SK-N-SH treated with all-trans-retinoic acid at 6 μM for 48 hours (cell line): ENCODE results near the gene RNASEH2C.

ENCODE experiments used
- ARNTL ChIP-seq: fragments of 450-650 bp; formaldehyde crosslinking; IDR thresholded peaks from 2 replicates; pipeline ENCODE4 v1.5.0; 2020; ENCODE audit warnings: low read depth, mild to moderate bottlenecking, moderate library complexity, borderline replicate concordance
- BACH2 ChIP-seq: fragments of 250-450 bp; sonication (Bioruptor Pico); IDR thresholded peaks from 2 replicates; pipeline ENCODE4 v1.9.0; 2021; ENCODE audit warnings: mild to moderate bottlenecking, borderline replicate concordance
- RARB ChIP-seq: fragments of 250-450 bp; sonication (Bioruptor Pico); IDR thresholded peaks from 2 replicates; pipeline ENCODE4 v1.8.0; 2021; ENCODE audit warnings: mild to moderate bottlenecking, moderate library complexity
- TOX ChIP-seq: fragments of 250-450 bp; sonication (Bioruptor Pico); IDR thresholded peaks from 2 replicates; pipeline ENCODE4 v1.8.0; 2021; ENCODE audit warnings: mild to moderate bottlenecking, moderate library complexity, borderline replicate concordance

DNA sequence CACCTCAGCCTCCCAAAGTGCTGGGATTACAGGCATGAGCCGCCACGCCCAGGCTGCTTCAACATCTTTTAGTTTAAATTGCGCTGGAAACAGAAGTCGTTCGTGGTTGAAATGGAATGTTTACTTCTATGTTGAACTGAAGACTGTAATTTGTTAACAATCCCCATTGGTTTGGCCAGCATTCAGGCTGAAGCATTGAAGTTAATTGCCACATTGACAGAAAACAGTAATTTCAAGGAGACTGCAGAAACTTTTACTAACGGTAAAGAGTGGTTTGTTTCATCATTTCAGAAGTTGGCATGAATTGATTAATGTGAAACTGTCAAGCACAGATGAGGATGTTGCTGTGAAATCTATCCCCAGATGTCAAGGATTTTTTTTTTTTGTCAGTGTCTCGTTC, 45.9 kb upstream of the RNASEH2C start:
- TF ChIP-seq RARB (CRISPR knock-in tag) (no peak), BACH2 (CRISPR knock-in tag) (no peak), ARNTL (CRISPR knock-in tag) (no peak), TOX (CRISPR knock-in tag) (no peak)
